Measurements from ENCODE around the gene SKI. TPM values are rescaled to one million over a fixed set of nuclear protein-coding genes. Genes with fewer than 3 reads are reported as not detected.

SKI gene
- total RNA-seq, 1 donor from 2014 or later = 13.5 TPM

- no peak for DNase-seq (ENCODE audit: low read depth)
- TF ChIP-seq, protein P1, sequence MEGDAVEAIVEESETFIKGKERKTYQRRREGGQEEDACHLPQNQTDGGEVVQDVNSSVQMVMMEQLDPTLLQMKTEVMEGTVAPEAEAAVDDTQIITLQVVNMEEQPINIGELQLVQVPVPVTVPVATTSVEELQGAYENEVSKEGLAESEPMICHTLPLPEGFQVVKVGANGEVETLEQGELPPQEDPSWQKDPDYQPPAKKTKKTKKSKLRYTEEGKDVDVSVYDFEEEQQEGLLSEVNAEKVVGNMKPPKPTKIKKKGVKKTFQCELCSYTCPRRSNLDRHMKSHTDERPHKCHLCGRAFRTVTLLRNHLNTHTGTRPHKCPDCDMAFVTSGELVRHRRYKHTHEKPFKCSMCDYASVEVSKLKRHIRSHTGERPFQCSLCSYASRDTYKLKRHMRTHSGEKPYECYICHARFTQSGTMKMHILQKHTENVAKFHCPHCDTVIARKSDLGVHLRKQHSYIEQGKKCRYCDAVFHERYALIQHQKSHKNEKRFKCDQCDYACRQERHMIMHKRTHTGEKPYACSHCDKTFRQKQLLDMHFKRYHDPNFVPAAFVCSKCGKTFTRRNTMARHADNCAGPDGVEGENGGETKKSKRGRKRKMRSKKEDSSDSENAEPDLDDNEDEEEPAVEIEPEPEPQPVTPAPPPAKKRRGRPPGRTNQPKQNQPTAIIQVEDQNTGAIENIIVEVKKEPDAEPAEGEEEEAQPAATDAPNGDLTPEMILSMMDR (conservative IDR thresholded peaks at IDR 0.05; ENCODE audit: low read depth, low read length) = no peak
- H3K4me3 ChIP-seq (ENCODE audit: low read depth, low read length) = no peak overlapping the region
Measured at GRCh38 chr1:2252423-2252822, 24.3 kb downstream of the SKI start.

- no peak for DNase-seq (ENCODE audit: low read depth)
- no peak overlapping the region for H3K4me3 ChIP-seq (ENCODE audit: low read depth, low read length)
- TF ChIP-seq, protein P1 (conservative IDR thresholded peaks at IDR 0.05; ENCODE audit: low read depth, low read length) = no peak
Measured at GRCh38 chr1:2253036-2253796, 25.1 kb downstream of the SKI start.

- TF ChIP-seq, protein P1 (conservative IDR thresholded peaks at IDR 0.05; ENCODE audit: low read depth, low read length) = no peak
- no peak overlapping the region for H3K4me3 ChIP-seq (ENCODE audit: low read depth, low read length)
- DNase-seq (ENCODE audit: low read depth) = no peak
Measured at GRCh38 chr1:2253797-2254480, 25.8 kb downstream of the SKI start.

DNA sequence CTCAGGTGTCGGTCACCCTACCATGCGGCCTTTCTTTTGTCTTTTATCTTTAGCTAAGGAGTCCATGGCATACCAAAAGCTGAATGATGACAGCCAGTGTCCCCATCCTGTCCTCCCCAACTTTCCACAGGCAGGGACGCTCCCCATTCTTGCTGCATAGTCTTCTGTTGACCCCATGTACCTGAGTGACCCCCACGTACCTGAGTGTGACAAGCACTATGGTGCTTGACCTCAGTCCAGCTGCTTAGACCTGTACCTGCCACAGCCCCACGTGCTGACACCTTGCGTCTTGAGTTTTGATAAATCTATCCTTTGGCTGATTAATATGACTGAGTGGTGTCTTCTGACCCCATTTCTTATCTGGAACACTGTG is 26.9 kb downstream of the SKI start:
- DNase-seq (ENCODE audit: low read depth) = no peak
- TF ChIP-seq, protein P1 (conservative IDR thresholded peaks at IDR 0.05; ENCODE audit: low read depth, low read length) = no peak
- no peak overlapping the region for H3K4me3 ChIP-seq (ENCODE audit: low read depth, low read length)

GRCh38 chr1:2255420-2256369 is 27.6 kb downstream of the SKI start:
- TF ChIP-seq, protein P1 (conservative IDR thresholded peaks at IDR 0.05; ENCODE audit: low read depth, low read length) = no peak
- no peak for DNase-seq (ENCODE audit: low read depth)
- H3K4me3 ChIP-seq (ENCODE audit: low read depth, low read length) = no peak overlapping the region

- DNase-seq (ENCODE audit: low read depth) = no peak
- H3K4me3 ChIP-seq (ENCODE audit: low read depth, low read length) = no peak overlapping the region
- TF ChIP-seq, protein P1 (conservative IDR thresholded peaks at IDR 0.05; ENCODE audit: low read depth, low read length) = no peak
Measured at GRCh38 chr1:2256435-2257244, 28.5 kb downstream of the SKI start.

All from epithelial cell of proximal tubule (primary cell).